KMS-11 (cell line): ENCODE data around the gene NCAN.
"Not testable (repeated sequence)": the region's sequence is repeated elsewhere in the genome, so short reads cannot be mapped to it uniquely, and the experiment has no call there.

Experiments
- H2AFZ ChIP-seq: fragments of 200-600 bp; sonication (generic); 2 replicates; pipeline ENCODE4 v1.6.1; 2016; ENCODE audit warnings: antibody characterized with exemption, mixed run types, low read depth
- H3K27ac ChIP-seq: fragments of 200-600 bp; sonication (generic); 2 replicates; pipeline ENCODE4 v1.6.1; 2016; ENCODE audit warnings: mild to moderate bottlenecking, mixed run types
- H3K27me3 ChIP-seq: fragments of 200-600 bp; sonication (generic); 2 replicates; pipeline ENCODE4 v1.6.1; 2017; ENCODE audit warnings: mild to moderate bottlenecking, low read depth, mixed run types, moderate library complexity; ENCODE audit not compliant: insufficient read depth
- H3K36me3 ChIP-seq: fragments of 200-600 bp; sonication (generic); 2 replicates; pipeline ENCODE4 v1.6.1; 2017; ENCODE audit warnings: mild to moderate bottlenecking, mixed run types; ENCODE audit not compliant: insufficient read depth
- H3K4me1 ChIP-seq: fragments of 200-600 bp; sonication (generic); 2 replicates; pipeline ENCODE4 v1.6.1; 2016; ENCODE audit warnings: mild to moderate bottlenecking, low read depth, mixed run types; ENCODE audit not compliant: poor library complexity, severe bottlenecking
- H3K4me2 ChIP-seq: fragments of 200-600 bp; sonication (generic); 2 replicates; pipeline ENCODE4 v1.7.0; 2016; ENCODE audit warnings: mild to moderate bottlenecking, mixed run types
- H3K4me3 ChIP-seq: fragments of 200-600 bp; sonication (generic); IDR thresholded peaks from 2 replicates; pipeline ENCODE4 v1.6.1; 2017; ENCODE audit warnings: low read depth, low read length, mixed read lengths; ENCODE audit not compliant: insufficient read depth
- H3K79me2 ChIP-seq: fragments of 200-600 bp; sonication (generic); 2 replicates; pipeline ENCODE4 v1.6.1; 2016; ENCODE audit warnings: low read depth, mixed run types; ENCODE audit not compliant: insufficient read depth
- H3K9ac ChIP-seq: fragments of 200-600 bp; sonication (generic); 2 replicates; pipeline ENCODE4 v1.6.1; 2016; ENCODE audit warnings: mild to moderate bottlenecking, mixed run types
- H4K20me1 ChIP-seq: fragments of 200-600 bp; sonication (generic); 2 replicates; pipeline ENCODE4 v1.6.1; 2016; ENCODE audit warnings: mild to moderate bottlenecking, mixed run types; ENCODE audit not compliant: insufficient read depth
- TF ChIP-seq, protein P1 (sequence below): fragments of 200-600 bp; sonication (generic); conservative IDR thresholded peaks from 2 replicates; pipeline ENCODE4 v1.6.1; 2017; ENCODE audit warnings: low read depth, mild to moderate bottlenecking, antibody characterized with exemption, low read length, moderate library complexity, mixed read lengths

The NCAN gene

DNA sequence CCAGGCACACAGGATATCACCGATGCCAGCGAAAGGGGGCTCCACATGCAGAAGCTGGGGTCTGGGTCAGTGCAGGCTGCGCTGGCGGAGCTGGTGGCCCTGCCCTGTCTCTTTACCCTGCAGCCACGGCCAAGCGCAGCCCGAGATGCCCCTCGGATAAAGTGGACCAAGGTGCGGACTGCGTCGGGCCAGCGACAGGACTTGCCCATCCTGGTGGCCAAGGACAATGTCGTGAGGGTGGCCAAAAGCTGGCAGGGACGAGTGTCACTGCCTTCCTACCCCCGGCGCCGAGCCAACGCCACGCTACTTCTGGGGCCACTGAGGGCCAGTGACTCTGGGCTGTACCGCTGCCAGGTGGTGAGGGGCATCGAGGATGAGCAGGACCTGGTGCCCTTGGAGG, 7.2 kb downstream of the NCAN start:
- Histone ChIP-seq H3K4me3 (no peak overlapping the region), H2AFZ (no peak overlapping the region), H3K4me1 (peaks cover 6% of the 10 kb centered on the region), H3K27ac (no peak overlapping the region), H3K27me3 (peaks cover 6% of the 10 kb centered on the region; the same call in 1 of the 2 replicates), H4K20me1 (no peaks in the 10 kb centered on the region), H3K79me2 (no peaks in the 10 kb centered on the region), H3K9ac (no peak overlapping the region), H3K36me3 (no peaks in the 10 kb centered on the region), H3K4me2 (no peak overlapping the region)
- TF ChIP-seq, protein P1, sequence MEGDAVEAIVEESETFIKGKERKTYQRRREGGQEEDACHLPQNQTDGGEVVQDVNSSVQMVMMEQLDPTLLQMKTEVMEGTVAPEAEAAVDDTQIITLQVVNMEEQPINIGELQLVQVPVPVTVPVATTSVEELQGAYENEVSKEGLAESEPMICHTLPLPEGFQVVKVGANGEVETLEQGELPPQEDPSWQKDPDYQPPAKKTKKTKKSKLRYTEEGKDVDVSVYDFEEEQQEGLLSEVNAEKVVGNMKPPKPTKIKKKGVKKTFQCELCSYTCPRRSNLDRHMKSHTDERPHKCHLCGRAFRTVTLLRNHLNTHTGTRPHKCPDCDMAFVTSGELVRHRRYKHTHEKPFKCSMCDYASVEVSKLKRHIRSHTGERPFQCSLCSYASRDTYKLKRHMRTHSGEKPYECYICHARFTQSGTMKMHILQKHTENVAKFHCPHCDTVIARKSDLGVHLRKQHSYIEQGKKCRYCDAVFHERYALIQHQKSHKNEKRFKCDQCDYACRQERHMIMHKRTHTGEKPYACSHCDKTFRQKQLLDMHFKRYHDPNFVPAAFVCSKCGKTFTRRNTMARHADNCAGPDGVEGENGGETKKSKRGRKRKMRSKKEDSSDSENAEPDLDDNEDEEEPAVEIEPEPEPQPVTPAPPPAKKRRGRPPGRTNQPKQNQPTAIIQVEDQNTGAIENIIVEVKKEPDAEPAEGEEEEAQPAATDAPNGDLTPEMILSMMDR, result no peak

DNA sequence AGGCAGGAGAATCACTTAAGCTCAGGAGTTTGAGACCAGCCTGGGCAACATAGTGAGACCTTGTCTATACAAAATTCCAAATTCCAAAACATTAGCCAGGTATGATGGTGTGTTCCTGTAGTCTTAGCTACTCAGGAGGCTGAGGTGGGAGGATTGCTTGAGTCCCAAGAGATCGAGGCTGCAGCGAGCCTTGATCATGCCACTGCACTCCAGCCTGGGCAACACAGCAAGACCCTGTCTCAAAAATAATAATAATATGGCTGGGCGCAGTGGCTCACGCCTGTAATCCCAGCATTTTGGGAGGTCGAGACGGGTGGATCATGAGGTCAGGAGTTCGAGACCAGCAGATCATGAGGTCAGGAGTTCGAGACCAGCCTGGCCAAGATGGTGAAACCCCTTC, 9.2 kb downstream of the NCAN start:
- not testable (repeated sequence) for H3K9ac ChIP-seq, H3K36me3 ChIP-seq, H3K4me1 ChIP-seq, H3K27me3 ChIP-seq, H2AFZ ChIP-seq, H3K4me2 ChIP-seq, H4K20me1 ChIP-seq, H3K79me2 ChIP-seq, H3K27ac ChIP-seq, H3K4me3 ChIP-seq

DNA sequence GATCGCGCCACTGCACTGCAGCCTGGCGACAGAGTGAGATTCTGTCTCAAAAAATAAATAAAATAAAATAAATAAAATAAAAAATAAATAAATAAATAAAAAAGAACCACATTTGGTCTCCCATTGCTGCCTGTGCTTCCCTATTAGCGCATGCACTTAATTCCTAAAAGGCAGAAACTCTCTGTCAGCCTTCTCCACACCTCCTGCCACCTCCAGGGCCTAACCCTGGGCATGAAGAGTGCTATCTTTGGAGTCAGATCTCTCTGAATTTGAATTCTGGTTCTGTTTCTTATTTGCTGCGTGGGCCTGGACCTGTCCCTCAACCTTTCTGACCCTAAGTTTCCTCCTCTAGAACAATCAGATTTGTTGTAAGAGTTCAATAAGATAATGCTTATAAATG, 11.3 kb downstream of the NCAN start:
- H3K4me2 ChIP-seq, result no peak overlapping the region
- no peak overlapping the region for H3K4me3 ChIP-seq
- no peak overlapping the region for H2AFZ ChIP-seq
- H3K4me1 ChIP-seq, result peaks cover 5% of the 10 kb centered on the region
- no peaks in the 10 kb centered on the region for H3K36me3 ChIP-seq
- TF ChIP-seq, protein P1, result no peak
- H3K9ac ChIP-seq, result no peak overlapping the region
- H3K79me2 ChIP-seq, result no peaks in the 10 kb centered on the region
- no peak overlapping the region for H3K27ac ChIP-seq
- H4K20me1 ChIP-seq, result no peaks in the 10 kb centered on the region
- H3K27me3 ChIP-seq, result peaks cover 6% of the 10 kb centered on the region; the same call in 1 of the 2 replicates

DNA sequence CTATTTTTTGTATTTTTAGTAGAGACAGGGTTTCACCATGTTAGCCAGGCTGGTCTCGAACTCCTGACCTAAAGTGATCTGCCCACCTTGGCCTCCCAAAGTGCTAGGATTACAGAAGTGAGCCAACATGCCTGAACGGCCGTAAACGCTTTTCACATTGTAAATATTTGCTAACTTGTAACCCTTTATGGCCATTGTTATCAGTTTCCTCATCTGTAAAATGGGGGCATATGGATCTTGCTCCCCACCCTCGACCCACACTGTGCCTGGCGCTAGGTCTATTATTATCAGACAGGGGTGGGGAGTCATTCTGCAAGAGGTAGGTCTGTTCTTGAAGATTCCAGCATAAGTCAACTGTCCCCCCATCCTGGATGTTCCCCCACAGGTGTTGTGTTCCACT, 11.9 kb downstream of the NCAN start:
- H3K36me3 ChIP-seq, result no peaks in the 10 kb centered on the region
- H4K20me1 ChIP-seq, result no peaks in the 10 kb centered on the region
- H3K4me2 ChIP-seq, result no peak overlapping the region
- H3K4me3 ChIP-seq, result no peak overlapping the region
- H3K9ac ChIP-seq, result no peak overlapping the region
- H2AFZ ChIP-seq, result no peak overlapping the region
- H3K4me1 ChIP-seq, result no peaks in the 10 kb centered on the region
- TF ChIP-seq, protein P1, result no peak
- H3K27me3 ChIP-seq, result peaks cover 6% of the 10 kb centered on the region; the same call in 1 of the 2 replicates
- no peaks in the 10 kb centered on the region for H3K79me2 ChIP-seq
- no peak overlapping the region for H3K27ac ChIP-seq

DNA sequence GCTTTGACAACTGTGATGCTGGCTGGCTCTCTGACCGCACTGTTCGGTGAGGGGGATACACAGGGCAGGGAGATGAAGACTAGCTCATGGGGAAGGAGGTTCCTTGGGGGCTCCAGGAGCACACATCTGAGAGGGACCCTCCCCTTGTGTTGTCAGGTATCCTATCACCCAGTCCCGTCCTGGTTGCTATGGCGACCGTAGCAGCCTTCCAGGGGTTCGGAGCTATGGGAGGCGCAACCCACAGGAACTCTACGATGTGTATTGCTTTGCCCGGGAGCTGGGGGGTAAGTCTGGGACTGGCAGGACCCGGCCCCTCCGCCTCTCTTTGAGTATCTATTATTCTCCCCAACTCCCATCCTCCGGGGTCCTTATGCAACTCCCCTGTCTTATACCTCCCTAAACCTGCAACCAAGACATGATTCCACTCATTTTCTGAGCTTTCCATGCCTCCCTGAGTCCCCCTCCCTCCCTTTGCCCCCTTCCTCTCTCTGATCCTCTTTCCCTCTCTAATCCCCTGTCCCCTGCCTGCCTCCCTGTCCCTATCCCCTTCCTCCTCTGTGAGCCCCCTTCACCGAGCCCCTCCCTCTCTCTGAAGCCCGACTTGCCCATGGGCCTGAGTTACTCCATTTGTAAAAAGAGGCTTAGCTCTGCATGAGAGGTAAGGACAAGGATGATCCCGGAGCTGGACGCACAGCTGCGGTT, 12.5 kb downstream of the NCAN start:
- TF ChIP-seq, protein P1, result no peak
- Histone ChIP-seq H2AFZ (no peak overlapping the region), H3K36me3 (no peaks in the 10 kb centered on the region), H3K27me3 (peaks cover 6% of the 10 kb centered on the region; the same call in 1 of the 2 replicates), H3K4me3 (no peak overlapping the region), H4K20me1 (no peaks in the 10 kb centered on the region), H3K9ac (no peak overlapping the region), H3K27ac (no peak overlapping the region), H3K4me2 (no peak overlapping the region), H3K79me2 (no peaks in the 10 kb centered on the region), H3K4me1 (no peaks in the 10 kb centered on the region)
